Measurements from ENCODE around the gene RPH3AL.
"Not testable (repeated sequence)": the region's sequence is repeated elsewhere in the genome, so short reads cannot be mapped to it uniquely, and the experiment has no call there.

RPH3AL gene

DNA sequence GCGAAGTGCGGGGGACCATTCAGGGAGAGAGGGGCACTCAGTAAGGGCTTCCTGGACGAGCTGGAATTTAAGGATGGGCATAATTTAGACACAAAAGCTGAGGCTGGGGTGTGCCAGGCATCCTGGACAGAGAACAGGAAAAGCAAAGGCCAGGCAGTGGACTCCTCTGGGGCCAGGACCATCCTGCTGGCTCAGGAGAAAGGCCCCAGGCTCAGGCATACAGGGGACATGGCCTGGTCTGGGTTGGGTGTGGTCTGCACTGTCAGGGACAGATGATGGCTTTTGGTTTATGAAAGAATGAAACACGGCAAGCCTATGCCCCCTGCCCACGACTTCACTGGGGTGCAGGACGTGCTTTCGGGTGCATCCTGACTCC lies 122.2 kb downstream of the RPH3AL start:
- no peak for DNase-seq (ENCODE audit: low read depth)
- Histone ChIP-seq H3K36me3 (ENCODE audit: control insufficient read depth, insufficient read depth, low read length, severe bottlenecking) (no peaks in the 10 kb centered on the region), H3K27me3 (replicated peaks; ENCODE audit: control insufficient read depth, insufficient read depth, low read length) (peaks cover 21% of the 10 kb centered on the region), H3K4me1 (ENCODE audit: control insufficient read depth, insufficient read depth, low read length) (no peaks in the 10 kb centered on the region), H3K9ac (ENCODE audit: low read length) (no peak overlapping the region), H3K9me3 (ENCODE audit: control insufficient read depth, low read length) (no peaks in the 10 kb centered on the region), H3K4me3 (ENCODE audit: low read length) (no peak overlapping the region)

DNA sequence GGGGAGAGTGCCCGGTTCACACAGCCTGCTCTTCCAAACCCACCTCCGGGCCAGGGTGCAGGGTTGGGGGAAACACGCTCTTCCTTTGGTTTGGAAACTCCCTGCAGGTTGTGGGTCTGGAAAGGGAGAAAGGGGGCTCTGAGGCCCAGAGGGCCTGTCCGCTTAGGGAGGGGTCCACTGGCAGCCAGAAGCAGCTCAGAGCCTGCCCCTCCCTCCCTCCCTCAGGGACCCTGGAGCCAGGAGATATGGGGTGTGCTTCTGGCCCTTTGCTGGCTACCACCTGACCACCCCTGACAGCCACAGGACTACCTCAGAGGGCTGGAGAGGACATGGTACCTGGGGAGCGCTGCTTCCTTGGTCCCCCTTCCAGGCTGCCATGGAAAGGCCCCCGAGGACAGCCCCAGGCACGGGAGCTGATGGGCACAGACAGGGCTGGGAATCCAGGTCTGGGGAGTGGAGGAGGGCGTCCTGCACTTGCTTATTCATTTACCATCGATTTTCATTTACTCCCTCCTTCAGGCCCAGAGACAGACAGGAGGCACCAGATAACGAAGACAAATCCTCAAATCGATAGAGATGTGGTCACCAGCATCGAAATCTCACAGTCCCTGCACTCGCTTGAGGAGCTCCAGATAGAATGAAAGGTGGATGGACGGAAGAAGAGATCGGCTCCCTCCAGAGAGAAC lies 122.8 kb downstream of the RPH3AL start:
- Histone ChIP-seq H3K4me3 (ENCODE audit: low read length) (no peak overlapping the region), H3K4me1 (ENCODE audit: control insufficient read depth, insufficient read depth, low read length) (no peaks in the 10 kb centered on the region), H3K36me3 (ENCODE audit: control insufficient read depth, insufficient read depth, low read length, severe bottlenecking) (no peaks in the 10 kb centered on the region), H3K9ac (ENCODE audit: low read length) (no peak overlapping the region), H3K27me3 (replicated peaks; ENCODE audit: control insufficient read depth, insufficient read depth, low read length) (peaks cover 24% of the 10 kb centered on the region), H3K9me3 (ENCODE audit: control insufficient read depth, low read length) (no peaks in the 10 kb centered on the region)
- DNase-seq (ENCODE audit: low read depth) = no peak

DNA sequence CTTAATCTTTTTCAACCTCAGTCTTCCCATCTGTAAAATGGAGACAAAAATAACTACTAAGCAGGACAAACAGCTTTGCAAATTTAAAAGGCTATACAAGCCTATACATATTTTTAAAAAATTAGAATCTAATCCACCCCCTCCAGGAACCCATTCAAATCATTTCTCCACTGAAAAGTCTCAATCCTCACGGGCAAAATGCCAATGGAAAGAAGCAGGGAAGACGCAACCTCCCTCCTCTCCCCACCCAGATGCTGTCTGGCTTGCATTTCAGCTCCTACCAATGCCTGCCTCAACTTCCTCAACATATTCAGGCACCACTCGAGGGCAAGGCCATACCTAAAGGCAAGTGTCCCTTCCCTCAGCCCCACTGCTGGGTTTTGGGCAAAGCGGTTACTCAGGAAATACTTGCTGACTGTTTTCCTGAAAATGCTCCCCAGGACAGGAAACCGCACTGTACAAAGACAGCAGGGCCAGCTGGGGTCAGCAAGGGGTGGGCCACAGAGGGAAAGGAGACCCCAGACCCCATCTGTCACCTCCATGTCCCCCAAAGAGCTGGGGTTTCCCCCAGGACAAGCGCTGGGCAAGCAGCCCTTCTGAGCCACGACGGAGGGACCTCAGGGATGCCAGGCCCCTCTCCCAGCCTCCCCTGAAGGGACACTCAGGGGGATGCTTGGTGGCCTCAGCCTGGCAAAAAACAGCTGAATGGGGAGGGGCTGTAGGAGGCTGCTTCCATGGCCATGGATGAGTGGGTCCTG lies 123.5 kb downstream of the RPH3AL start:
- no peak overlapping the region for H3K9ac ChIP-seq (ENCODE audit: low read length)
- peaks cover 21% of the 10 kb centered on the region for H3K27me3 ChIP-seq (replicated peaks; ENCODE audit: control insufficient read depth, insufficient read depth, low read length)
- no peak for DNase-seq (ENCODE audit: low read depth)
- H3K4me3 ChIP-seq (ENCODE audit: low read length) = no peak overlapping the region
- H3K9me3 ChIP-seq (ENCODE audit: control insufficient read depth, low read length) = no peaks in the 10 kb centered on the region
- H3K36me3 ChIP-seq (ENCODE audit: control insufficient read depth, insufficient read depth, low read length, severe bottlenecking) = no peaks in the 10 kb centered on the region
- no peaks in the 10 kb centered on the region for H3K4me1 ChIP-seq (ENCODE audit: control insufficient read depth, insufficient read depth, low read length)

DNA sequence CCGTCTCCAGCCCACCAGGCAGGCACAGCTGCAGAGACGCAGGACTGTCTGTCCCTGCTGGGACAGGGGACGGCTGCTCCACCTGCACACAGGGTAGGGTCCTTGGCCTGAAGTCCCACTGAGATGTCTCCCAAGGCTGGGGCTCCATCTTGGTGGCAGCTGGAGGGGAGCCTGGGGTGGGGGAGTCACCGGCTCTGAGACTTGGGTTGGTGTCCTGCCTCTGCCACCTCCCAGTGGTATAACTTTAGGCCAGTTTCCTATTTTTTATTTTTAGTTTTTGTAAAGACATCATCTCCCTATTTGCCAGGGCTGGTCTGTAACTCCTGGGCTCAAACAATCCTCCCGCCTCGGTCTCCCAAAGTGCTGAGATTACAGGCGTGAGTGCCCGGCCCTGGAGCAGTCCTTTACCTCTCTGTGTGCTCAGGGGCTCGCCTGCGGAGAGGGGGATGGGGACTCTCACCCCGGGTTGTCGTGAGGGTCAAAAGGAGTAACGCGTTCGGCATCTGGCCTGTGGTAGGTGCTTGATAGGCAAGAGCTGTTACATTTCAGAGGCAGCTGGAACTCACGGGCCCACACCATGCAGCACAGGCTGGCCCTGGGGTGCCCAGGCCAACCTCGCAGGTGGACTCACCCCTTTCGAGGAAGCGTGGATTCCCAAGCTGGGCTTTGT lies 124.5 kb downstream of the RPH3AL start:
- DNase-seq (ENCODE audit: low read depth) = no peak
- Histone ChIP-seq H3K4me3 (ENCODE audit: low read length) (no peak overlapping the region), H3K36me3 (ENCODE audit: control insufficient read depth, insufficient read depth, low read length, severe bottlenecking) (no peaks in the 10 kb centered on the region), H3K9ac (ENCODE audit: low read length) (no peak overlapping the region), H3K9me3 (ENCODE audit: control insufficient read depth, low read length) (no peaks in the 10 kb centered on the region), H3K27me3 (replicated peaks; ENCODE audit: control insufficient read depth, insufficient read depth, low read length) (peaks cover 21% of the 10 kb centered on the region), H3K4me1 (ENCODE audit: control insufficient read depth, insufficient read depth, low read length) (no peaks in the 10 kb centered on the region)

DNA sequence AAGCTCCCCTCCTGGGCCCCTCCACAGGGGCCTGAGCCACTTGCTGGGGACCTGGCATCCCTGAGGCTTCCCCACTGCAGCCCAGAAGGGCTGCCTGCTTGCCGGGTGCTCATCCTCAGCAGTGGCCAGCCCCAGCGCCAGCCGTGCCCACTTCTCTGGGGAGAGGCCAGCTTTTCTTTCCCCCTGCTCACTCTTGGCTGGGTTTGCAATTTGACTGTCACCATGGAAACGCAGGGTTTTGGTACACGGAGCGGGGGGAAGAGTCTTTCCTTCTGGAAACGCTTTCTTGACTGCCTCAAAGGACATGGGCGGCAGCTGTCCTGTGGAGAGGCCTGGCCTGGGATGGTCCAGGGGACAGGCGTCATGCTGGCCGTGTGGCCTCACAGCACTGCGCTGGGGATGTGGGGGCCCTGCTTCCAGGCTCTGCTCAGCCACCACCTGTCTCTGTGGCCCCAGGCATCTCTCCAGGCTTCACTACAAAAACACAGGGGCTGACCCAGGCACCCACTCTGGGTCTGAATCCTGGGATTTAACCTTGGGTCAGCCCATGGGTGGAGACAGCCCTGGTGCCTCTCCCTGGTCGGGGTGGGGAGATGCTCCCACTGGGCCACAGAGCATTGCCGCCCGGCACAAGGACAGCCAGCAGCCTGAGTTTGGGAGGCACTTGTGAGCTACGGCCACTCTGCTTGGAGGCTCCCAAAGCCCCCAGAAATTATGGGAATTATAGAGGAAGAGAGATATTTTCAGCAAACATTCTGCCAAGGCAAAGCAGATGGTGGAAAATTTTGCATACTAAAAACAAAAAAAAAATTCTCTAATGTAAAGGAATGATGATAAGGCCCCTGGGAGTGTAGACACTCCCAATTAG lies 125.3 kb downstream of the RPH3AL start:
- Histone ChIP-seq H3K9ac (ENCODE audit: low read length) (no peak overlapping the region), H3K4me3 (ENCODE audit: low read length) (no peak overlapping the region), H3K36me3 (ENCODE audit: control insufficient read depth, insufficient read depth, low read length, severe bottlenecking) (no peaks in the 10 kb centered on the region), H3K9me3 (ENCODE audit: control insufficient read depth, low read length) (no peaks in the 10 kb centered on the region), H3K4me1 (ENCODE audit: control insufficient read depth, insufficient read depth, low read length) (no peaks in the 10 kb centered on the region), H3K27me3 (replicated peaks; ENCODE audit: control insufficient read depth, insufficient read depth, low read length) (peaks cover 21% of the 10 kb centered on the region)
- DNase-seq (ENCODE audit: low read depth) = no peak

DNA sequence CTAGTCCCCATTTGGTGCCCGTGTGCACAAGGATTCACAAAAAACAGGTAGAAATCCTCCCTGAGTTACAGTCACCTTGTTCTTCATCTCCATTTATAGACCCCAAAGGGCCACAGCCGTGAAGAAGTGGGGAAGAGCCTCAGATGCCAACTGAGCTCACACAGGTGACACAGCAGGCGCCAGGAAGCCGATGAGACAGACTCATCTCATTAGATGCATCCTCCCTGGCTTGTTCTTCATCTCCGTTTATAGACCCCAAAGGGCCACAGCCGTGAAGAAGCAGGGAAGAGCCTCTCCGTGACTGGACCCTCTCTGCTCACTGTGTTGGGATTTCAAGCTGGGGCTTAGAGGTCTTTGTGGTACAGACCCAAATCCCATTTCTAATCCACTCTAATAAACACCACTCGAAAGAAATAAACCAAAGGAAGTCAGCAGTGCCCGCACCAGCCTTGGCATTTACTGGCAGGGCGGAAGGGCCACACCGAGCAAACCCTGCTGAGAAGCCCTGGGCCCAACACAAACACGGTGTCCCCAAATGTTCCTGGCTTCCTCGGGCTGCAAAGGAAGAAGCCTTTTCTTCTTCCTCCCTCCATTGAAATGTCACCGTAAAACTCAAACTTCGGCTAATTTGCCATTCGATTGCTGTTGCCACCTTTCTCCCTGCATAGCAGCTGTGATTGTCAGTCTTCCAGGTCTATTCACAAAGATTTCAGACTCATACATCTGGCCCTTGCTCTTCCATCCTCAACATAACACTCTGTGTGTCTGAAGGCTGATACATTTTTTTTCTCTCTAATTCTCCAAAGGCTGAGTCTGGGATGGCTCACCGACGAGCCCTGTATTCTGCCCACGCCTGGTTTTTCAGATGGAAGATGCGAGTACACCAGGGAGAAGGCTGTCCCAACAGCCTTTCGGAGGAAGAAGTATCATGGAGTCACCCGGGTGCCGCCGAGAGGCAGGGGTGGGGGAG lies 126.2 kb downstream of the RPH3AL start:
- Histone ChIP-seq H3K9me3 (ENCODE audit: control insufficient read depth, low read length) (no peaks in the 10 kb centered on the region), H3K9ac (ENCODE audit: low read length) (no peak overlapping the region), H3K4me1 (ENCODE audit: control insufficient read depth, insufficient read depth, low read length) (no peaks in the 10 kb centered on the region), H3K36me3 (ENCODE audit: control insufficient read depth, insufficient read depth, low read length, severe bottlenecking) (no peaks in the 10 kb centered on the region), H3K27me3 (replicated peaks; ENCODE audit: control insufficient read depth, insufficient read depth, low read length) (peaks cover 21% of the 10 kb centered on the region), H3K4me3 (ENCODE audit: low read length) (no peak overlapping the region)
- DNase-seq (ENCODE audit: low read depth) = no peak

DNA sequence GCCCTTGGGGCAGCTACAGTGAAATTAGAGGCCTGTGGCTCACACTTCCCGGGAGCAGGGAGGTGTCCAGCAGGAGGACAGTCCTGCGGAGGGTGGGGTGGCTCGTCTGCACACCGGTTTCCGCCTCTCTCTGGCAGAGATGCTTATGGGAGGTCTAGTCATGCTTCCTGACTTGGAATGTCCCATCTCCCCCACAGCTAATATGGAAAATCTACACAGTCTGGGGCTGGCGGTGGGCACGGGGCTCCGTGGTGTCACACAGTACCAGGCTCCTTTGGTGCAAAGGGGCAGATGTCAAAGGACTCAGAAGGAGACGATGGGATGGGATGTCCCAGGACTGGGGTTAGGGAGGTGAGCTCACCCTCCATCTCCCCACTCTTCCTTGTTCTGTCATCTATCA lies 127.1 kb downstream of the RPH3AL start:
- Histone ChIP-seq H3K9me3 (ENCODE audit: control insufficient read depth, low read length) (no peaks in the 10 kb centered on the region), H3K4me1 (ENCODE audit: control insufficient read depth, insufficient read depth, low read length) (no peaks in the 10 kb centered on the region), H3K36me3 (ENCODE audit: control insufficient read depth, insufficient read depth, low read length, severe bottlenecking) (no peaks in the 10 kb centered on the region), H3K4me3 (ENCODE audit: low read length) (no peak overlapping the region), H3K9ac (ENCODE audit: low read length) (no peak overlapping the region), H3K27me3 (replicated peaks; ENCODE audit: control insufficient read depth, insufficient read depth, low read length) (peaks cover 21% of the 10 kb centered on the region)
- DNase-seq (ENCODE audit: low read depth) = no peak

DNA sequence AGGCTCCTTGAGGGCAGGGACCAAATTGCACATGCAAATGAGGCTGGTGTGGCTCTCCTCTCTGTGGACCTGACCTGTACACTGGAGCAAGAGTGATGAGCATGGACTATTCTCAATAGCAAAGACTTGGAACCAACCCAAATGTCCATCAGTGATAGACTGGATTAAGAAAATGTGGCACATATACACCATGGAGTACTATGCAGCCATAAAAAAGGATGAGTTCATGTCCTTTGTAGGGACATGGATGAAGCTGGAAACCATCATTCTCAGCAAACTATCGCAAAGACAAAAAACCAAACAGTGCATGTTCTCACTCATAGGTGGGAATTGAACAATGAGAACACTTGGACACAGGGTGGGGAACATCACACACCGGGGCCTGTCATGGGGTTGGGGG lies 128.0 kb downstream of the RPH3AL start:
- peaks cover 17% of the 10 kb centered on the region for H3K27me3 ChIP-seq (replicated peaks; ENCODE audit: control insufficient read depth, insufficient read depth, low read length)
- not testable (repeated sequence) for H3K9me3 ChIP-seq (ENCODE audit: control insufficient read depth, low read length); H3K4me3 ChIP-seq (ENCODE audit: low read length); DNase-seq (ENCODE audit: low read depth); H3K4me1 ChIP-seq (ENCODE audit: control insufficient read depth, insufficient read depth, low read length); H3K9ac ChIP-seq (ENCODE audit: low read length); H3K36me3 ChIP-seq (ENCODE audit: control insufficient read depth, insufficient read depth, low read length, severe bottlenecking)

DNA sequence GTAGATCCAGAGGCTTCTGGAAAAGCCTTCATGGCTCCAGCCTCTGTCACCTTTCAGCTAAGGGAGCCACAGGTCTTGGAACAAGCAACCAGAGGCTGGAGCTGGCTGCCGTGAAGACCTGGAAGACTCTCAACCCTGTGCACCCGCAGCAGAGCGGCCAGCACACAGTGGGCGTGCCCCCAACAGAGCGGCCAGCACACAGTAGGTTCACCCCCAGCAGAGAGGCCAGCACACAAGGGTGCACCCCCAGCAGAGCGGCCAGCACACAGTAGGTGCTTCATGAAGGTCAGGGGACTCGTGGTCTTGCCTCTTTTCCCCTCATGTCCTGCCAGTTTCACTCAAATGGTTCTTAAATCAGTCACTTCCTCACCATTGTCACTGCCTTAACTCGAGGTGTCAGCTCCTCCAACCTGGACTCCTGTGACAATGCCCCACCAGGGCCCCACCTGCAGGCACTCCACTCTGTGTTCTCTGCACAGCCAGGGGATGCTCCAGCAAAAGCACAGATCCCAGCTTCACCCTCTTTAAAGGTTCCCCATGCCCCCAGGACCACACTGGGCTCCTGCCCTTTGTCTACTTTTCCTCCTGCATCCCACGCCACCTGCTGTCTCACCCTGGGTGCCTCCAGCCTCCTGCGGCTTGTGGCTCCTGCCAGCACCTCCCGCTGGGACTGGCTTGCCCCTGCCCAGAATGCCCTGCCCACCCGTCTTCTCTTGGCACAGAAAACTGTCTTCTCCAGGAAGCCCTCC lies 128.7 kb downstream of the RPH3AL start:
- no peak overlapping the region for H3K9ac ChIP-seq (ENCODE audit: low read length)
- peaks cover 14% of the 10 kb centered on the region for H3K27me3 ChIP-seq (replicated peaks; ENCODE audit: control insufficient read depth, insufficient read depth, low read length)
- H3K4me1 ChIP-seq (ENCODE audit: control insufficient read depth, insufficient read depth, low read length) = no peaks in the 10 kb centered on the region
- no peak for DNase-seq (ENCODE audit: low read depth)
- no peaks in the 10 kb centered on the region for H3K36me3 ChIP-seq (ENCODE audit: control insufficient read depth, insufficient read depth, low read length, severe bottlenecking)
- no peaks in the 10 kb centered on the region for H3K9me3 ChIP-seq (ENCODE audit: control insufficient read depth, low read length)
- no peak overlapping the region for H3K4me3 ChIP-seq (ENCODE audit: low read length)

DNA sequence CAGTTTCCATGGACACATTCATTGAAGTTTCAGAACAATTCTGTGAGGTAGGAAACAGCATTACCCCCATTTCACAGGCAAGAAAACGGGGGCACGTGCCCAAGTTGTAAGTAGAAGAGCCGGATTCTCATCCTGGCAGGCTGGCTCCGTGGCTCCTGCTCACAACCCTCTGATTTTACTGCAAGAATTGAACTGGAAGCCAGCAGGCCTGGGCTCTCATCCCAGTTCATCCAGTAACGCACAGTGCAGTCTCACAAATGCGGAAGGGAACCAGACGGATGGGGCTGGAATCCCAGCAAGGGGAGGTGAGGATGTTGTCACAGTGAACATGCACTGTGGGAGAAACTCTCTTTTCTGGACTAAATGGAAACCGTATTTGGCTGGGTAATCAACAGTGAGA lies 130.4 kb downstream of the RPH3AL start:
- H3K9me3 ChIP-seq (ENCODE audit: control insufficient read depth, low read length) = no peaks in the 10 kb centered on the region
- peaks cover 14% of the 10 kb centered on the region for H3K27me3 ChIP-seq (replicated peaks; ENCODE audit: control insufficient read depth, insufficient read depth, low read length)
- H3K9ac ChIP-seq (ENCODE audit: low read length) = no peak overlapping the region
- no peaks in the 10 kb centered on the region for H3K4me1 ChIP-seq (ENCODE audit: control insufficient read depth, insufficient read depth, low read length)
- no peak overlapping the region for H3K4me3 ChIP-seq (ENCODE audit: low read length)
- no peaks in the 10 kb centered on the region for H3K36me3 ChIP-seq (ENCODE audit: control insufficient read depth, insufficient read depth, low read length, severe bottlenecking)
- DNase-seq (ENCODE audit: low read depth) = no peak
